Stimulated activated CD4-positive, alpha-beta T cell treated with anti-CD3 and anti-CD28 coated beads, Interleukin-15, amount 100 ng/mL, for 48 hours (primary cell): ENCODE results near the gene NAV2.

Experiments used
- DNase-seq, 2 donors: peaks; one replicate each; pipeline ENCODE4 v3.0.0-alpha.2; 2020; ENCODE audit warnings: low read depth in 2 of 2

Gene NAV2

DNA sequence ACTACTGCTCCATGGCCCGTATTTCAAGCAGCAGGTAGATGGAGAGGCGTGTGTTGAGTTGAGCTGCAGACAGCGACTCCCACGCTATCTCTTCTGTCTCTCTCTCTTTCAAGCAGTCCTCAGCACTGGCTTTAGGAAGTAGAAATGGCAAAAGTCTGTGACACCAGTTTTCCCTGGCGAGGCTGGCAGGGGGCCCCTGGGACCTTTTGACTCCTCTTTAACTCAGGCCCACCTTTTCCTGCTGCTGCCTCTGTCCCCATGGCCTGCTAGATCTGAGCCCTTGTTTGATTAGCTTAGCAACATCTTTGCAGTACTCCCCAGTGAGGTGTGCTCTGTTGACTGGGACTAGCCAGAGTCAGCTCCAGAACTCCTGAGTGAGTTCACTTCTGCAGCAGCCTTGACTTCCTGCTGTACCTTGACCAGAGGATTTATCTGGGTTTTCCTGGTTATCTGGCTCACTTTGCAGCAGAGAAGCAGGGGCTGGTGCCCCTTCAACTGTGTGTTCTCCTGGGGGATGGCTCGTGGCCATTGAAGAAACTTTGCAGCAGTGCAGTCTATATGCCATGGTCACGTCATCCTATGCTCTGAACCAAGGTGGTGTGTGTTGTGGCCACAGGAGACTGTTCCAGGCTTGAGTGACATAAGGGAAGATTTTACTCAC, 263.8 kb downstream of the NAV2 start:
- no peak for DNase-seq

DNA sequence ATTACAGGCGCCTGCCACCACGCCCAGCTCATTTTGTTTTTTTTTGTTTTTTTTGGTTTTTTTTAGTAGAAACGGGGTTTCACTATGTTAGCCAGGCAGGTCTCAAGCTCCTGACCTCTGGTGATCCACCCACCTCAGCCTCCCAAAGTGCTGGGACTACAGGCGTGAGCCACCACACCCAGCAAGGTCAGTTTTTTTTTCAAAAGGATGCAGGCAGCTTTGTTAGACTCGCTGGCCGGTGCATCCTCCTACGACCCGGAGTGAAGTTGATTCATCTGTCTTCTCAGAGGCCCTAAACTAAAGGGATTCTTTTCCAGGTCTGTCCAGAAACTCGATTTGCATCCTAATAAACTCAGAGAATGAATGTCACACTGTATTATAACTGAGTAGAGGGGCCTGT, 265.3 kb downstream of the NAV2 start:
- DNase-seq, result no peak

DNA sequence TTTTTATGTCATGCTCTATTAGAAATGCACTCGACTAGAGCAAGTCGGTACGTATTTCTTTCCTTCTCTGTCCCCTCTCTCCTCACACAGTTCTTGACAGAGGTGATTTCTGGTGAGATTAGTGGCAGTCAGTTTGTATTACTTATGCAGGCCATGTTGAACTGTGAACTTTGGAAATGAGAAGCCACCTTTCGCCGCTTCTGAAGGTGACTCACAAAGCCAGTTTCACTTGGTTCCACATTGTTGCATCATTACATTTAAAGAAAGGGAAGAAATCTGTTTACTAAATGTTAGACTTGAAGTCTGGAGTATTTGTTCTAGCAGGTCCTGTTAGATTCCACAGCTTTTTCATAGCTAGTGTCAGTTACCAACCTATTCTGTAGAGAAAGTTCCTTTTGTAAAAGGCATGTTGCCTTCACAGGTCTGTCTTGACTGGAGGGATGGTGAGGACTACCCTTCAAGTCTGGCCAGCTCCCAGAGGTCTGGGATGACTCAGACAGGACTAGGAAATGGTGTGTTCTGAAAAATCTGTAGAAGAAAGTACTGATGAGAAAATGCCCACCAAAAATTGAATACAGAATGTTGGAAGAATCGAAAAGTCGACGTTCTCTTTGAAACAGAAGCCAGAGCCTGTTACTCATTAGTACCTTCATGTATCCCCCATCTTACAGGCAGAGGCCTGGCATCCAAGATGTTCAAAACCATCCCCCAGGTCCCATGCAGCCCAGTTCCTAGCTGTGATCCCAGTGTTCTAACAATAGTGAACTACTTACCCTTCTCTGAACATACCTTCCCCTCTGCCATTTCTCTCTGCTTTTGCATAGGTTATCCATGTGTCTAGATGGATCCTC, 266.3 kb downstream of the NAV2 start:
- DNase-seq, result no peak

DNA sequence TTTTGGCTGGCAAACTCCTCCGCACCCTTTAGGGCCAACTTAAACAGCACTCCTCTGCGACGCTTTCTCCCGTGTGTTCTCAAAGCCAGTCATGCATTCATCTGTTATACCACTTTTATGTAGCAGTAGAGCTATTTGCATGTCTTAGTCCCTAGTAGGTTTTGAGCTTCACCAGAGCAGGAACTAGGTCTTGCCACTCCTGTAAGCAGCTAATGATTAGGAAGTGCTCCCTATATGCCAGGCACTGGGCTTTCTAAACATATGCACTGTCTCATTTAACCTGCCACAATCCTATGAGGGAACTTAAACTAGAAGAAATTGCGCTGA, 266.8 kb downstream of the NAV2 start:
- no peak for DNase-seq

DNA sequence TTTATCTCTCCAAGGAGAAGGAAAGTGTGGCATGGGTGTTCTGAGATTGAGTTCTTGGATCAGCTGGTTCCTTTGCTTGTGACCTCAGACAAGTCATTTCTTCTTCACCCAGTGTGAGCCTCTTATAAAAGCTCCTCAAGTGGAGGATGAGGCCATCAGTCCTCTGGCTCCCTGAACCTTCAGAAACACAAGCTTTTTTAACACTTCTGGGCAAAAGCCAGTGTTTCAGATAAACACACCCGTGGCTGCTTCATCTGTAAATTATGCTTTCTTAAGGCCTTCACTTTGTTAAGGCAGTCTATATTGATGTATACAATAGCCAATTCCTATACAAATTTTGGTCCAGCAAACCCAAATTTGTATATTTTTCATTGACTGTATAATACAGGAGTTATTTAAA, 267.8 kb downstream of the NAV2 start:
- DNase-seq, result no peak

DNA sequence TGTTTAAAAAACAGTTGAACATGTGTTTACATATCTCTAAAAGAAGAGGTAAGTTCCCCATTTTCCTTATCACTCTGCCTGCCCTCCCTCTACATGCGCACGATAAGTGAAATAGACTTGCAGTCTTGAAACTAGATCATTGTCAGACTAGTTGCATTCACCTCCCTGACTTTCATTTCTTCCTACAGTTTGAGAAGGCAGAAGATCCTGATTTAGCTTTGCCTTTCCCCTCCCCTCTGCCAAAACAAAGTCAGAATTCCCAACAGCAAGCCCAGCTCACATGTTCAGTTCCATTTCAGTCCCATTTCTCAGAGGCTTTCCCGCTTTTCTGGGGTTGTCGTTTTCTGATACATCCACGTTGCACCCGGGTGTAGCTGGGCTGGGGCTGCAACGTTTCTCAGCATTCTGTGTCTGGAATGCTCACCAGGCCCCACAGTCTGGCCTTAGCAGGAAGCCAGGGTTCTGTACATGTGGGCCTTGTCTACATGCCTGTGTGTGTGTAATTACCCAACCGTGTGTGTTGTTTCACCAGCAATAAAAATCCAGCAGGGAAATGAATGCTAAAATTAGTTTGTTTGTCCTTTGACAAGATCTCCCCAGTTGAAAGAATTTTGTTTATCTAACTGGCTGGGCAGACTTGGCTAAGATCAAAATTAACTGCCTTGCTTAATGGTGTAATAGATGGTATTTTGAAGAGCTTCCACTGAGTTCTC, 268.5 kb downstream of the NAV2 start:
- no peak for DNase-seq

DNA sequence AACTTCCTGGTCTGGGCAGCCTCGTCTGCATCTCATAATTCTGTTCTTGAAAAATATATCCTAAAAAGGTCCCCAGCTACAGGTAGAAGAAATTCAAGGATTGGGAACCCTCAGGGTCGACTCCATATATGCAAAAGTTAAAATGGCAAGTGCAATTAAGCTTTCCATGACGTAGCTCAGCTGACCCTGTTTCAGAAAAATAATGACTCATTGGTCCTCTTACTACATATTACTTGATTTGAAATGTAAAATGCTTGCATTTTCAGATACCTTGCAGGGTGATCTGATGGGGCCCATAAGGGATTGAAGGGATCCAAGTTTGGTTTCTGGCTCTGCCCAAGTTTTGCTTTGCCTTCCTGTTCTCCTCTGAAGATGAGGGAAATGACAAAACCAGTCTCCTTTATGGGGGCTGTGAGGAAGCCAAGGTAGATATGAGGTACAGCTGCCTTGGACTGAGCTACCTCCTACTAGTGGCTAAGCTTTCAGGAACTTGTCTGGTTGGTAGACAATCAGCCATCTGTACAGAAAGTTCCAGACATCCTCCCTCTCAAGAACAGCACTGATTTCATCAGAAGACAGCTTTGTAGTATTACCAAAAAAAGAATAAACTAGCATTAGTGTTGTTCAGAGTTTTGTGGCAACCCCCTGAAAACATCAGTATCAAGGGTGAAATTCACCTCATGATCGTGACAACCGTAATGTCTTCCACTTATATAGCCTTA, 270.3 kb downstream of the NAV2 start:
- no peak for DNase-seq

DNA sequence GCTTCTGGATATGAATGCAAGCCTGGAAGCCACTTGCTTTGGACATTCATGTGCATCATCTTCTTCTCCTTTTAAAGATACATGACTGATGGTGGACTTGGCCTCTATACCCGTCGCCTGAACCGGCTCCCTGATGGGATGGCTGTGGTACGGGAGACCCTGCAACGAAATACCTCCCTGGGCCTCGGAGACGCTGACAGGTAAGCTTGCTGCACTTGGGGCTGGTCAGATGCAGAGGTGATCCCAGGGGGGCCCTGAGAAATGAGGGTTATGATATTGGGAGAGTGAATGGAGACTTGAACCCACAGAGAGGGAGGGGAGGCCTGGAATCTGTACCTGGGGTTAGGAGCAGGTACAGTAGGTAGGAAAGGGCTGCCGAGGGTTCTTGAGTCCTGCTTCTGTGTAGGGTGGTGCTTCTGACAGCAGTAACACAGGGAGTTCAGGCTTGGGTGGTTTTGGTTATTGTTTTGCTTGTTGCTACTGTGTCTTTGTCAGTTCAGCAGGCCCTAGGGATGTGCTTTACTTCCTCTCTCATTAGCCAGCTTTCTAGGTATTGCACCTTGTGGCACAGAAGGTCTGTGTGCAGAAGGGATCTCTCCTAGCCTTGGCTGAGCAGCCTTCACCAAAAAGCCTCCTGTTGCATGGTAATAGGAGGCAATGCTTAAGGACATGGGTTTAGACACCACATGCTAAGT, 271.6 kb downstream of the NAV2 start:
- DNase-seq, result no peak

DNA sequence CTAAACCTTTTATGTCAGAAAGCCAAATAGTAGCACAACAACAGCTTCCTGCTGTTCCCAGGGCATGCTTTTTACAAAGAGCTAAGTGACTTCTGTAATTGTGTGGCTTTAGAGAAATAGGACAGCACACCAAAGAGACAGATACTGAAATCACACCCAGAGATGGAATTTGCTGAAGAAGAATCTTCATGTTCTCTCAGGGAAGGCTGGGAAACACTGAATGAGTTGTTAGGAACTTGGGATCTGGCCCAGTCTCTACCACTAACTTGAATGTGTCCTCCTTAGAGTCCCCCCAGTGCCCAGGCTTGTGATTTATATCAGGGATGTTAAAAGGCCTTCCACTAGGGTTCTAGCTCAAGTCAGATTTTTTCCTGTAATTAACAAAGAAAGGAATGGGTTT, 272.5 kb downstream of the NAV2 start:
- DNase-seq, result no peak

DNA sequence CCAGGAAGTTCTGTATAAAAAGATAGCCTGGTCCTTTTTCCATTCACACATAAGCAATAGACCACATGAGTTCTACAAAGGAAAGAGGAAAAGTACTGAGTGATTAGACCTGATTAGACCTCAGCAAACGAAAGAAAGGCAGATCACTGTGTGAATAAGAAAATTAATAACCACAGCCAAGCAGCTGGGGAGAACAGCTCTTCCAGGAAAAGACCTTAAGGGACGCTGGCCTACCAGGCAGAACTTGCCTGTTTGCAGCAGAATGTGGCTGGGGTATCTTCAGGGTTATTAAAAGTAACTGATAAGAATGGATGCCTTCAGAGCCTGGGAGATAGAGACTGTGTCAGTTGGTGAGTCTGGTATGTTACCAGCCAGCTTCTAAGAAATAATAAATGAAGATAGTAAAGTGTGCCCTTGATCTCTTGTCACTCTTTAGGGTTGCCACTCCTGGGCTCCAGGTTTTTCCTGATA, 274.7 kb downstream of the NAV2 start:
- DNase-seq, result no peak

DNA sequence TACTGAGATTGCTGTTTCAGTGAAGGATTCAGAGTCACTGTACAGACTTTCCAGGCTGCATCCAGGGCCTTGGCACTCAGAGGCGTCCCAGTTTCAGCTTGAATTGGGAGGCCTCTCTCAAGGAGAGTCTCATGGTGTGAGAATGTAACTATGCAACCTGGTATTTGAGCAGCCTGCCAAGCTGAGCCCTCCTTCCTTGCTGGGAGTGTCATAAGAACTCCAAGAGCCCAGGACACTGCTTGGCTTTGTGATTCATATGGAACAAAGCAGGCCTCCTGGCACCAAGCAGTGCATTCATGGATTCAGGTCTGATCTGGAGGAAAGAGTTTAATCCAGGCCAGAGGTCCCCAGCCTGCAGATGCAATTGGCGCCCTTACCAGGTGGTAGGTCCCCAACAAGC, 276.0 kb downstream of the NAV2 start:
- no peak for DNase-seq

DNA sequence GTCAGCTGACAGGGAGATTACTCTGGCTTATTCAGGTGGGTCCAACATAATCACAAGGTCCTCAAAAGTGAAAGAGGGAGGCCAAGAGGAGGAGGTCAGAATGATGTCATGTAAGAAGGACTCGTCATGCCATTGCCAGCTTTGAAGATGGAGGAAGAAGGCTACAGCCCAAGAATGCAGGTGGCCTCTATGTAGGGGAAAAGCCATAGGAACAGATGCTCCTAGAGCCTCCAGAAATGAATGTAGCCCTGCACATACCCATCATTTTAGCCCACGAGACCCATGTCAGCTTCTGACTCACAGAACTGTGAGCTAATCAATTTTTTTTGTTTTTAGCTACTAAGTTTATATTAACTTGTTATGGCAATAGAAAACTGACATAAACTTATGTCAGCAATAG, 276.6 kb downstream of the NAV2 start:
- no peak for DNase-seq

DNA sequence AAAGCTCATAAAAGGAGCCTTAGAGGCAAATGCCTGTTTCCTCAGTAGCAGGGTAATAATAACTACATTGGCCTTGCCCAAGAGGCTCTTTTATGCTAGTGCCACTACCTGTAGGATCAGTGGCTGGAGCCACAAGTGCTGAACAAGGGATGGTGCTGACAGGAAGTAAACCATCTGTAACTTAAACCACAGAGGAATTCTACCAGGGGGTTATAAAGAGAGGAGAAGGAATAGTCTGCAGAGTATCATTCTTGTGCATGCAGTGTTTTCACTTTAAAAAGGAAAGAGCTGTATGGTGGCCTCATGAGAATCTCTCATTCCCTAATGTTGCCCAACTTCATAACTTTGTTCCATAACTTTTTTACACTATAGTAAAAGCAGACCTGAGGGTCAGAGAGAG, 279.5 kb downstream of the NAV2 start:
- no peak for DNase-seq

DNA sequence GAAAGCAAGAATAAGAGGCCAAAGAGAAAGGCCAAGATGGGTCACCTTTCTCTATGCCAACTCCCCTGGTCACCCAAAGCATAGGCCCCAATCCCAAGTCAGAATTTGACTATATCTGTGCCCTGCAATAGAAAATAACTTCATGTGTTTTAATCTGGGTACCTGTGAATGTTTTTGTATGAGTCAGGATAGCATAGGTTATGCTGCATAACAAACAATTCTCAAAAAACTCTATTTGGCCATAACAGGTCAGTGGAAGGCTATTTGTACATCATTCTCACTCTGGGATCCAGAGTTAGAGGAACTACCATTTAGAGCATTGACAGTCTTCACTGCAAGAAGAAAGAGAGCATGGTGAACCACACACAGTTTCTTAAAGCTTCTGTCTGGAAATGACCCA, 280.4 kb downstream of the NAV2 start:
- DNase-seq, result no peak

DNA sequence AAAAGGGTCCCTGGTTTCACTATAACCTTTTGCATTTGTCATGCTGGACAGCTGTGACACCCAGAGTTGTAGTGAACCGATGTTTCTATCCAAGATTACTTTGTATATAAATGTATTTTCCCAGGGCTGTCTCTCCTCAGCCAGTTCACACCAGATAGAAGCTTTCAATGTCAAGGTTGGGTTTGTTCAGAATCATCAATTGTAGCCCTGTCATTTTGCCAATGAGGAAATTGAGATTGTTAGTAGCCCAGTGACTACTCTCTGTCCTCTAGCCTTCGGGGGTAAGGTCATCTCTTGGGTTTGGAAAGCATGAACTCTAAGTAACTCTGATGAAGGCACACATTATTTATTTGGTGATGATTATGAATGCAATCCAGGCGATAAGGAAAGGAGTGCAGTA, 282.0 kb downstream of the NAV2 start:
- DNase-seq, result no peak

DNA sequence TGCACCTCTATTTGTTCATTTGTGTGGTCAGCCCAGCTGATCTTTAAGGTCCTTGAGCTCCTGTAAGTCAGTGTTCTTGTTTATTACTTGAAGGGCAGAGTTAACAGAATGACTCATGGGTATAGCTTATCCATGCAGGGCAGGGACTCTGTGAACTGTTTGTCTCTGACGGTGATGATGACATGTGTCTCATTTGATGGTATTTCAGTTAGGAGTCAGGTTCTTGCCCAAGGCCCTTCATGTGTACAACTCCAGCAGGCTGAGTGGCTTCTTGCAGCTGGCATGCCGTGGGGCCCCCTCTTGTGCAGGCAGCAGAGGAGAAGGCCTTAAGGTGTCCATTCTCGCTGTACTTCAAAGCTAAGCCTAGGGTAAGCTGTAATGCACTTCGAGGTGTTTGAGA, 282.5 kb downstream of the NAV2 start:
- no peak for DNase-seq

DNA sequence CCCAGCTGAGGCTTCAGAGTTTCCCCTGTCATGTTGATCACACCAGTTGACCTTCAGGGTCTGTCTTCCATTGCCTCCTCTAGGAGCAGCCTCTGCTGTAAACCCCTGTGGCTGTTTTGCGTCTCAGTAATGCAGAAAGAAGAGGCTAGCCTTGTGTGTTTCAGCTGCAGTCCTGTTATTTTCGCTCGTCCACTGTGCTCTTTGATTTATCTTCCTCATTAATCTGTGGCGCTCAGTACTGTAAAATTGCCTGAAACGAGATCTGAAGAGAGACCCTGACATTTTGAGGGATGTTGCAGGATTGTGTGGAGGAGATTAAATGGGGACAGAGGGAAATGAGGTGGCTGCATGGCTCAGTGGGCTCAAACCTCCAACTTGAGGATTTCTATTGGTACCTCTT, 283.9 kb downstream of the NAV2 start:
- DNase-seq, result no peak

DNA sequence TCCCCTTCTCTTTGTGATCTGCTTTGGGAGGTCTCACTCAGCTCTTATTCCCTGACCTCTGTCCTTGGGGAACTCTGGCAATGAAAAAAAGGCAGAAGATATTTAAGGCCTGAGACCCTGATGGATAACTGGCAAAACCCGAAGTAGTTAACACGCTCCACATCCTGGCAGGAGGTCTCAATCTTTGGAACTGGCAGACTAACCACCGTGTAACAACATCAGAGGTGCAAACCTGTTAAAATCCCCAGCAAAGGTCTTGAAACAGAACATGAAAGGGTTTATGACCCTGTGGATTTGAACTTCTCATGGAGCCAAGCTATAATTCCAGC, 287.3 kb downstream of the NAV2 start:
- no peak for DNase-seq

DNA sequence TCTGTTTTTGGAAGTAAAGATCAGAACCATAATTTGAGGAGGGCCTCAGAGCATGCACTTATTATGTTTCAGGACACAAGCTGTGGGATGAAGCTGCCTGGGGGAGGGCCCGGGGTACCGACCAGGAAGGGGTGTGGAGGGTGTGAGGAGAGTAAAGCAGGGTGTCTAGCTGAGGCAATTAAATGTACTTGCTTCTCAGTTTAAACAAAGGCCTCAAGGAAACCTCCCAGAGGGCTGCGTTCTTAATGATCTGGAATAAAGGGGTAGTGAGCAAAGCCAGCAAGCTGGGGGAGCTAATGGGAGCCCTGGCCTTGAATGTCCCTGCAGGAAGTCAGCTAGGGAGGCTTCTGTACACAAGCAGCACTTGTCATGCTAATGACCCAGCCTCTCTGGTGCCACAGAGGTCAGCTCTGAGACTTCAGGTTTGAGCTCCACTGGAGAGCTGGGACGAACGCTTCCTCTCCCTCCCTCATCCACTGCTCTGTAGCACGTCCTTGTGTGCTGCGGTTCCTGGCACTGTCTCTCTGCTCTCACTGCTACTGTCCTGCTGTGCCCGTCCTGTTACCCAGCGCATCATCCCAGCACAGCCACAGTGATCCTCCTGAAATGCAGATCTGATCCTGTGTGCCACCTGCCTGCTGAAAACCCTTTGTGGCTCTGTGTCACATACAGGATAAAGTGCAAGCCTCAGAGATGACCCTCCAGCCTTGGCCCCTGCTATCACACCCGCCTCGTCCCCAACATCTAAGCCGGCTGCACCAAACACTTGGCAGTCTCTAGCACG, 287.9 kb downstream of the NAV2 start:
- no peak for DNase-seq

DNA sequence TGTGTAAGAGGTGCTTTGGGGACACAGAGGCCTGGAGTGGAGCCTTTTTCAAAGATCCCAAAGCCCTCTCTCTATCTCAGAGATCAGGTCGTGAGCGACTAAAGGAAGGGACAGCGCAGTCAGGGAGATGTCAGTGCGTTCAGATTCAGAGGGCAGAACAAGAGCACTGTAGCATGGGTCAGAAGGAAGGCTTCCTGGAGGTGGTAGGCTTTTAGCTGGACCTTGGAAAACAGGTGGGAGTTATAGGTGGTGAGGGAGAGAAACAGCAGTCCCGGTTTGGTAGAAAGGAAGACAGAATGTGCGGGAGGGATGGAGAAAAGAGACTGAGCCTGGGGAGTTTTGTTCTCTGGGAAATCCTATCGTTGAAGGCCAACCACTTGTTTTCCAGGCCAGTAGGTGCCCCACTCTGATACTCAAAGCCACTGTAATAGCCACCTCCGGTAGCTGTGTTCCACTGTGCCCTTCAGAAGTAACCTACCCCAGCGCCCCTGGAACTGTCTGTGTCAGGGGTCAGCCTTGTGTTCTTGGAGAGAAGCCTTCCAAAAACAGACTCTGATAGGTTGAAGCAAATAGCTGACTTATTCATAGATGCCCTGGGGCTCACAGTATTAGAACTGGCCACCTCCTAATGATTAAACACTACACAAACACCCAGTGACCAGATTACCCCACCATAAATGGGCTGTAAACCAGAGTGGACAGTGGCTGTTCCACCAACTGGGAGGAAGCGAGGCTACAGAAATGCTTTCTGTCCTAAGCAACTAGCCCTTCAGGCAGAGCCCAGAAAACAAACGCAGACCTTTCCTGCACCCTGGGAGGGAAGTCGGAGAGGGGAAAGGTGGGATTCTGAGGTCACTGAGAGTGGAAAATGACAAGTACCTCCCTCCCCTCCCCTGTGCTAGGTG, 289.9 kb downstream of the NAV2 start:
- no peak for DNase-seq
